Panc1 (cell line): Measurements from ENCODE around the gene PC. TPM values are rescaled to one million over a fixed set of nuclear protein-coding genes. Genes with fewer than 3 reads are reported as not detected.

Experiments used
- ATAC-seq: fragments of 200-7000 bp; cut with Tn5 transposase; 2 replicates; pipeline ENCODE4 v1.9.1; 2020; ENCODE audit warnings: mild to moderate bottlenecking, moderate library complexity
- BruUV-seq: library from RNA; stranded (reverse); fragments of 400-500 nt; replicated peaks from 2 replicates; lab custom pipeline; 2021; lab: Mats Ljungman, UMichigan
- CTCF ChIA-PET: fragments of 300-600 bp; sonication (Branson Sonifier 250); formaldehyde crosslinking; loops from one replicate; lab custom pipeline; 2022; ENCODE audit warnings: antibody characterized with exemption; lab: Charles Lee
- POLR2A ChIA-PET: fragments of 300-600 bp; sonication (Branson Sonifier 250); formaldehyde crosslinking; loops from one replicate; lab custom pipeline; 2022; ENCODE audit warnings: antibody characterized with exemption; lab: Charles Lee
- DNase-seq: peaks from one replicate; pipeline ENCODE4 v3.0.0-alpha.2; 2010; ENCODE audit warnings: low read depth, low spot score
- H3K27ac ChIP-seq: 2 replicates; pipeline ENCODE4 v1.5.1; 2011; ENCODE audit warnings: mild to moderate bottlenecking, low read length, inconsistent platforms
- H3K27me3 ChIP-seq: fragments of 200-500 bp; sonication (Bioruptor generic); 2 replicates; pipeline ENCODE4 v1.6.0; 2014; ENCODE audit warnings: low read length, inconsistent platforms; ENCODE audit not compliant: control insufficient read depth, insufficient read depth
- H3K36me3 ChIP-seq: fragments of 200-500 bp; sonication (Bioruptor generic); 2 replicates; pipeline ENCODE4 v1.5.1; 2014; ENCODE audit warnings: inconsistent platforms, mild to moderate bottlenecking, low read length, moderate library complexity; ENCODE audit not compliant: control insufficient read depth, insufficient read depth
- H3K4me1 ChIP-seq: 2 replicates; pipeline ENCODE4 v1.5.1; 2011; ENCODE audit warnings: inconsistent platforms, mild to moderate bottlenecking, low read length, moderate library complexity; ENCODE audit not compliant: control insufficient read depth, insufficient read depth
- H3K4me3 ChIP-seq, 2 experiments: 2 replicates each; pipeline ENCODE4 v1.5.1; 2011 to 2012; ENCODE audit warnings: low read depth in 2 of 2, low read length in 2 of 2, mild to moderate bottlenecking in 2 of 2, inconsistent platforms in 1 of 2, moderate library complexity in 1 of 2
- H3K9me3 ChIP-seq: fragments of 200-500 bp; sonication (Bioruptor generic); 2 replicates; pipeline ENCODE4 v1.5.1; 2014; ENCODE audit warnings: low read depth, mild to moderate bottlenecking, inconsistent platforms, low read length, moderate library complexity; ENCODE audit not compliant: control insufficient read depth, insufficient read depth
- CTCF ChIP-seq: fragments of 450-650 bp; IDR thresholded peaks from 2 replicates; pipeline ENCODE4 v1.5.1; 2017; ENCODE audit warnings: mild to moderate bottlenecking
- POLR2AphosphoS5 ChIP-seq: IDR thresholded peaks from 2 replicates; pipeline ENCODE4 v1.6.1; 2012; ENCODE audit warnings: mild to moderate bottlenecking, low read depth, low read length, moderate library complexity
- REST ChIP-seq, 2 experiments: IDR thresholded peaks; 2 replicates each; pipeline ENCODE4 v1.6.1; 2011 to 2012; ENCODE audit warnings: low read depth in 2 of 2, control low read depth in 1 of 2, low read length in 1 of 2, mild to moderate bottlenecking in 1 of 2, moderate library complexity in 1 of 2; ENCODE audit not compliant: insufficient read depth in 1 of 2
- SIN3A ChIP-seq: IDR thresholded peaks from 2 replicates; pipeline ENCODE4 v1.6.1; 2012; ENCODE audit warnings: low read depth, mild to moderate bottlenecking, low read length, moderate library complexity, borderline replicate concordance; ENCODE audit not compliant: insufficient read depth
- TCF7L2 ChIP-seq: IDR thresholded peaks from 2 replicates; pipeline ENCODE4 v1.6.1; 2011; ENCODE audit warnings: mild to moderate bottlenecking, low read depth, low read length, inconsistent platforms
- in situ Hi-C: cut with HindIII; loops from 2 replicates; pipeline ENCODE4 v1.10.0; 2016; ENCODE audit warnings: low sequenced_read_pairs, low pct_unique_long_range_greater_than_20kb
- intact Hi-C: fragments of 100-400 bp; cut with micrococcal nuclease; formaldehyde crosslinking; loops from one replicate; pipeline ENCODE4 v1.10.0; 2022; ENCODE audit not compliant: unreplicated experiment
- total RNA-seq: library from RNA; stranded (reverse); gene quantifications from one replicate; pipeline ENCODE4 v1.2.1, GENCODE V29; 2021; ENCODE audit not compliant: unreplicated experiment

PC gene
- total RNA-seq, 1 experiment from 2014 or later, result 12.8 TPM

- ChIA-PET POLR2A (interaction anchor here (0.6 kb wide), 1 partner anchor 60 kb away, joined by 3 read pairs; no protein-coding TSS in a partner anchor), CTCF (no interaction called here)
- in situ Hi-C loops, result no loop called here
- Histone ChIP-seq H3K36me3 (no peaks in the 10 kb centered on the region), H3K9me3 (peaks cover 3% of the 10 kb centered on the region; the same call in 1 of the 2 replicates), H3K27me3 (no peaks in the 10 kb centered on the region), H3K4me3 (no peak overlapping the region), H3K27ac (no peak overlapping the region), H3K4me1 (peaks cover 19% of the 10 kb centered on the region)
- no peak for DNase-seq
- no peak for TF ChIP-seq SIN3A
- TF ChIP-seq CTCF, result no peak
- TF ChIP-seq REST (IDR thresholded peaks at IDR 0.05; ENCODE audit: insufficient read depth in 1 of 2, low read depth in 2 of 2, low read length in 1 of 2), result no peak
- TF ChIP-seq TCF7L2, result no peak
- no peak for TF ChIP-seq POLR2AphosphoS5
- no peak for ATAC-seq
- no TSS peak for BruUV-seq
- intact Hi-C loops, result no loop called here
Observed at GRCh38 chr11:66886671-66887221, 71.4 kb downstream of the PC start.

GRCh38 chr11:66885950-66886440 lies 72.2 kb downstream of the PC start:
- BruUV-seq, result no TSS peak
- ATAC-seq, result no peak
- H3K4me3 ChIP-seq, result no peak overlapping the region
- H3K36me3 ChIP-seq, result no peaks in the 10 kb centered on the region
- in situ Hi-C loops (no loop called here), intact Hi-C loops (no loop called here)
- H3K4me1 ChIP-seq, result peaks cover 21% of the 10 kb centered on the region
- DNase-seq, result no peak
- CTCF ChIA-PET, result no interaction called here
- H3K27ac ChIP-seq, result no peak overlapping the region
- POLR2A ChIA-PET, result no interaction called here
- no peaks in the 10 kb centered on the region for H3K27me3 ChIP-seq
- no peaks in the 10 kb centered on the region for H3K9me3 ChIP-seq
- TF ChIP-seq SIN3A (no peak), POLR2AphosphoS5 (no peak), CTCF (no peak), TCF7L2 (no peak), REST (IDR thresholded peaks at IDR 0.05; ENCODE audit: insufficient read depth in 1 of 2, low read depth in 2 of 2, low read length in 1 of 2) (no peak)
